Loucy (cell line): Measurements from ENCODE around the gene TSHZ2.

Experiments
- H2AFZ ChIP-seq: fragments of 200-600 bp; sonication (generic); 2 replicates; pipeline ENCODE4 v1.6.0; 2016; ENCODE audit warnings: antibody characterized with exemption, mild to moderate bottlenecking, low read length, moderate library complexity
- H3F3A ChIP-seq: fragments of 200-600 bp; 2 replicates; pipeline ENCODE4 v1.6.0; 2016; ENCODE audit warnings: antibody characterized with exemption, low read depth, mild to moderate bottlenecking
- H3K27me3 ChIP-seq: fragments of 200-600 bp; sonication (generic); 2 replicates; pipeline ENCODE4 v1.6.1; 2014; ENCODE audit warnings: low read length, mild to moderate bottlenecking; ENCODE audit not compliant: insufficient read depth, poor library complexity, severe bottlenecking
- H3K36me3 ChIP-seq: fragments of 200-600 bp; sonication (generic); 2 replicates; pipeline ENCODE4 v1.6.1; 2016; ENCODE audit warnings: low read length; ENCODE audit not compliant: insufficient read depth
- H3K4me1 ChIP-seq: fragments of 200-600 bp; sonication (generic); 2 replicates; pipeline ENCODE4 v1.5.1; 2014; ENCODE audit warnings: low read length, mild to moderate bottlenecking; ENCODE audit not compliant: insufficient read depth, poor library complexity, severe bottlenecking
- H3K4me2 ChIP-seq: fragments of 200-600 bp; sonication (generic); 2 replicates; pipeline ENCODE4 v1.6.0; 2014; ENCODE audit warnings: antibody characterized with exemption, low read length, low read depth, mild to moderate bottlenecking; ENCODE audit not compliant: poor library complexity, severe bottlenecking
- H3K4me3 ChIP-seq: fragments of 200-600 bp; sonication (generic); 2 replicates; pipeline ENCODE4 v1.5.1; 2014; ENCODE audit warnings: low read length, mild to moderate bottlenecking, mixed read lengths; ENCODE audit not compliant: poor library complexity, severe bottlenecking
- H3K79me2 ChIP-seq: fragments of 200-600 bp; sonication (generic); 2 replicates; pipeline ENCODE4 v1.6.1; 2014; ENCODE audit warnings: low read length; ENCODE audit not compliant: insufficient read depth
- H3K9ac ChIP-seq: fragments of 200-600 bp; sonication (generic); 2 replicates; pipeline ENCODE4 v1.6.0; 2014; ENCODE audit warnings: mild to moderate bottlenecking, low read depth, low read length, moderate library complexity; ENCODE audit not compliant: poor library complexity, severe bottlenecking
- H3K9me2 ChIP-seq: fragments of 200-600 bp; sonication (generic); replicated peaks from 2 replicates; pipeline ENCODE4 v1.6.1; 2016; ENCODE audit warnings: low read depth, low read length, mixed read lengths
- H3K9me3 ChIP-seq: fragments of 200-600 bp; sonication (generic); 2 replicates; pipeline ENCODE4 v1.6.1; 2014; ENCODE audit warnings: mild to moderate bottlenecking, antibody characterized with exemption, low read length, low read depth; ENCODE audit not compliant: insufficient read depth
- H4K20me1 ChIP-seq: fragments of 200-600 bp; sonication (generic); 2 replicates; pipeline ENCODE4 v1.6.0; 2014; ENCODE audit warnings: antibody characterized with exemption, low read length, mild to moderate bottlenecking; ENCODE audit not compliant: insufficient read depth, poor library complexity, severe bottlenecking
- CTCF ChIP-seq: fragments of 200-600 bp; sonication (generic); conservative IDR thresholded peaks from 2 replicates; pipeline ENCODE4 v1.5.1; 2014; ENCODE audit warnings: mild to moderate bottlenecking, antibody characterized with exemption, low read length
- EZH2phosphoT487 ChIP-seq: fragments of 200-600 bp; IDR thresholded peaks from 2 replicates; pipeline ENCODE4 v1.6.1; 2018; ENCODE audit warnings: antibody characterized with exemption, mild to moderate bottlenecking, moderate library complexity, borderline replicate concordance

Gene TSHZ2

GRCh38 chr20:53231061-53231460 lies 258.9 kb downstream of the TSHZ2 start:
- Histone ChIP-seq H3K36me3 (no peaks in the 10 kb centered on the region), H3K27me3 (no peaks in the 10 kb centered on the region), H3K4me1 (no peaks in the 10 kb centered on the region), H3F3A (no peaks in the 10 kb centered on the region), H3K4me2 (no peak overlapping the region), H3K9me2 (no peaks in the 10 kb centered on the region), H3K9ac (no peak overlapping the region), H2AFZ (no peak overlapping the region), H3K79me2 (no peaks in the 10 kb centered on the region), H3K4me3 (no peak overlapping the region), H3K9me3 (no peaks in the 10 kb centered on the region), H4K20me1 (no peaks in the 10 kb centered on the region)
- TF ChIP-seq EZH2phosphoT487: no peak
- no peak for TF ChIP-seq CTCF

- H3K79me2 ChIP-seq: no peaks in the 10 kb centered on the region
- H3K4me2 ChIP-seq: no peak overlapping the region
- H3K9me3 ChIP-seq: no peaks in the 10 kb centered on the region
- H4K20me1 ChIP-seq: no peaks in the 10 kb centered on the region
- H2AFZ ChIP-seq: no peak overlapping the region
- H3K27me3 ChIP-seq: no peaks in the 10 kb centered on the region
- no peaks in the 10 kb centered on the region for H3K36me3 ChIP-seq
- H3K4me1 ChIP-seq: no peaks in the 10 kb centered on the region
- H3K9ac ChIP-seq: no peak overlapping the region
- no peaks in the 10 kb centered on the region for H3F3A ChIP-seq
- TF ChIP-seq CTCF: no peak
- TF ChIP-seq EZH2phosphoT487: no peak
- H3K9me2 ChIP-seq: no peaks in the 10 kb centered on the region
- H3K4me3 ChIP-seq: no peak overlapping the region
Observed at GRCh38 chr20:53237461-53237860, 265.3 kb downstream of the TSHZ2 start.

GRCh38 chr20:53238121-53238660 lies 266.0 kb downstream of the TSHZ2 start:
- H3K4me1 ChIP-seq: no peaks in the 10 kb centered on the region
- H3K79me2 ChIP-seq: no peaks in the 10 kb centered on the region
- no peak overlapping the region for H3K9ac ChIP-seq
- H3K27me3 ChIP-seq: no peaks in the 10 kb centered on the region
- no peaks in the 10 kb centered on the region for H3F3A ChIP-seq
- no peaks in the 10 kb centered on the region for H3K36me3 ChIP-seq
- H3K4me3 ChIP-seq: no peak overlapping the region
- H2AFZ ChIP-seq: no peak overlapping the region
- no peak overlapping the region for H3K4me2 ChIP-seq
- TF ChIP-seq CTCF (no peak), EZH2phosphoT487 (no peak)
- no peaks in the 10 kb centered on the region for H4K20me1 ChIP-seq
- H3K9me2 ChIP-seq: no peaks in the 10 kb centered on the region
- no peaks in the 10 kb centered on the region for H3K9me3 ChIP-seq
